SK-N-SH (cell line): ENCODE data around the gene SHE.

Experiments used
- EP300 ChIP-seq, 2 experiments: IDR thresholded peaks; 2 replicates each; pipeline versions ENCODE4 v1.4.0 to v1.6.1; 2012; ENCODE audit warnings: borderline replicate concordance in 1 of 2, low read depth in 1 of 2, low read length in 1 of 2
- JUND ChIP-seq: IDR thresholded peaks from 2 replicates; pipeline ENCODE4 v1.4.0; 2012
- POLR2AphosphoS5 ChIP-seq: IDR thresholded peaks from 2 replicates; pipeline ENCODE4 v1.6.1; 2012; ENCODE audit warnings: low read depth, low read length
- RAD21 ChIP-seq: IDR thresholded peaks from 2 replicates; pipeline ENCODE4 v1.6.1; 2012; ENCODE audit warnings: mild to moderate bottlenecking, low read length
- RFX5 ChIP-seq: IDR thresholded peaks from 2 replicates; pipeline ENCODE4 v1.6.1; 2012; ENCODE audit warnings: mild to moderate bottlenecking, improper control_type of control experiment, low read length
- TAF1 ChIP-seq: IDR thresholded peaks from 2 replicates; pipeline ENCODE4 v1.6.1; 2012; ENCODE audit warnings: low read depth, mild to moderate bottlenecking, low read length, moderate library complexity, borderline replicate concordance
- TEAD4 ChIP-seq: IDR thresholded peaks from 2 replicates; pipeline ENCODE4 v1.4.0; 2012; ENCODE audit warnings: mild to moderate bottlenecking, borderline replicate concordance; ENCODE audit not compliant: insufficient read depth
- YY1 ChIP-seq: IDR thresholded peaks from 2 replicates; pipeline ENCODE4 v1.4.0; 2012; ENCODE audit warnings: low read depth, mild to moderate bottlenecking
- TF ChIP-seq, protein P1 (sequence below): fragments of 200-600 bp; sonication (generic); IDR thresholded peaks from 2 replicates; pipeline ENCODE4 v1.6.1; 2017; ENCODE audit warnings: antibody characterized with exemption, mild to moderate bottlenecking, moderate library complexity
- TF ChIP-seq, protein P2 (sequence below): fragments of 150-350 bp; IDR thresholded peaks from 2 replicates; pipeline ENCODE4 v1.6.1; 2017; ENCODE audit warnings: antibody characterized with exemption, low read length, low read depth, borderline replicate concordance
- TF ChIP-seq, protein P3 (sequence below): IDR thresholded peaks from 2 replicates; pipeline ENCODE4 v1.6.1; 2012; ENCODE audit warnings: mild to moderate bottlenecking, low read depth, low read length, moderate library complexity
- TF ChIP-seq, protein P4 (sequence below): IDR thresholded peaks from 2 replicates; pipeline ENCODE4 v1.4.0; 2012; ENCODE audit warnings: low read depth, borderline replicate concordance

DNA sequence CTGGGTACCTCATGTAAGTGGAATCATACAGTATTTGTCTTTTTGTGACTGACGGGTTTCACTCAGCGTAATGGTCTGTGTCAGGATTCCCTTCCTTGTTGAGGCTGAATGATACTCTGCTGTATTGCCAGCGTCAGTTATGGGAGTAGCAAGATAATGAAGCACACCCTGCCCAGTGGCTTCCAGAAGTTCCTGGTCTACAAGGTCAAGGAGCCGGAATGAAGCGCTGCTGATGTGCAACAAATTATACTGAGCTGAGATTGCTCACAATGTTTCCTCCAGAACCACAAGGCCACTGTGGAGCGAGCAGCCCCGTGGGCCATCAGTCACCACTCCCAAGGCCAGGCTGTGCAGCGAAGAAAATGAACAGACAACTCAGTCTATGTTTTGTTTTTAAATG lies 24.2 kb downstream of the SHE start:
- TF ChIP-seq, protein P1, sequence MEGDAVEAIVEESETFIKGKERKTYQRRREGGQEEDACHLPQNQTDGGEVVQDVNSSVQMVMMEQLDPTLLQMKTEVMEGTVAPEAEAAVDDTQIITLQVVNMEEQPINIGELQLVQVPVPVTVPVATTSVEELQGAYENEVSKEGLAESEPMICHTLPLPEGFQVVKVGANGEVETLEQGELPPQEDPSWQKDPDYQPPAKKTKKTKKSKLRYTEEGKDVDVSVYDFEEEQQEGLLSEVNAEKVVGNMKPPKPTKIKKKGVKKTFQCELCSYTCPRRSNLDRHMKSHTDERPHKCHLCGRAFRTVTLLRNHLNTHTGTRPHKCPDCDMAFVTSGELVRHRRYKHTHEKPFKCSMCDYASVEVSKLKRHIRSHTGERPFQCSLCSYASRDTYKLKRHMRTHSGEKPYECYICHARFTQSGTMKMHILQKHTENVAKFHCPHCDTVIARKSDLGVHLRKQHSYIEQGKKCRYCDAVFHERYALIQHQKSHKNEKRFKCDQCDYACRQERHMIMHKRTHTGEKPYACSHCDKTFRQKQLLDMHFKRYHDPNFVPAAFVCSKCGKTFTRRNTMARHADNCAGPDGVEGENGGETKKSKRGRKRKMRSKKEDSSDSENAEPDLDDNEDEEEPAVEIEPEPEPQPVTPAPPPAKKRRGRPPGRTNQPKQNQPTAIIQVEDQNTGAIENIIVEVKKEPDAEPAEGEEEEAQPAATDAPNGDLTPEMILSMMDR: no peak
- TF ChIP-seq, protein P2, sequence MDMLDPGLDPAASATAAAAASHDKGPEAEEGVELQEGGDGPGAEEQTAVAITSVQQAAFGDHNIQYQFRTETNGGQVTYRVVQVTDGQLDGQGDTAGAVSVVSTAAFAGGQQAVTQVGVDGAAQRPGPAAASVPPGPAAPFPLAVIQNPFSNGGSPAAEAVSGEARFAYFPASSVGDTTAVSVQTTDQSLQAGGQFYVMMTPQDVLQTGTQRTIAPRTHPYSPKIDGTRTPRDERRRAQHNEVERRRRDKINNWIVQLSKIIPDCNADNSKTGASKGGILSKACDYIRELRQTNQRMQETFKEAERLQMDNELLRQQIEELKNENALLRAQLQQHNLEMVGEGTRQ: no peak
- TF ChIP-seq EP300 (IDR thresholded peaks at IDR 0.05; ENCODE audit: borderline replicate concordance in 1 of 2, low read depth in 1 of 2, low read length in 1 of 2) (no peak), YY1 (no peak), TEAD4 (no peak), RAD21 (no peak), POLR2AphosphoS5 (no peak), TAF1 (no peak), JUND (no peak), RFX5 (no peak)
- TF ChIP-seq, protein P3, sequence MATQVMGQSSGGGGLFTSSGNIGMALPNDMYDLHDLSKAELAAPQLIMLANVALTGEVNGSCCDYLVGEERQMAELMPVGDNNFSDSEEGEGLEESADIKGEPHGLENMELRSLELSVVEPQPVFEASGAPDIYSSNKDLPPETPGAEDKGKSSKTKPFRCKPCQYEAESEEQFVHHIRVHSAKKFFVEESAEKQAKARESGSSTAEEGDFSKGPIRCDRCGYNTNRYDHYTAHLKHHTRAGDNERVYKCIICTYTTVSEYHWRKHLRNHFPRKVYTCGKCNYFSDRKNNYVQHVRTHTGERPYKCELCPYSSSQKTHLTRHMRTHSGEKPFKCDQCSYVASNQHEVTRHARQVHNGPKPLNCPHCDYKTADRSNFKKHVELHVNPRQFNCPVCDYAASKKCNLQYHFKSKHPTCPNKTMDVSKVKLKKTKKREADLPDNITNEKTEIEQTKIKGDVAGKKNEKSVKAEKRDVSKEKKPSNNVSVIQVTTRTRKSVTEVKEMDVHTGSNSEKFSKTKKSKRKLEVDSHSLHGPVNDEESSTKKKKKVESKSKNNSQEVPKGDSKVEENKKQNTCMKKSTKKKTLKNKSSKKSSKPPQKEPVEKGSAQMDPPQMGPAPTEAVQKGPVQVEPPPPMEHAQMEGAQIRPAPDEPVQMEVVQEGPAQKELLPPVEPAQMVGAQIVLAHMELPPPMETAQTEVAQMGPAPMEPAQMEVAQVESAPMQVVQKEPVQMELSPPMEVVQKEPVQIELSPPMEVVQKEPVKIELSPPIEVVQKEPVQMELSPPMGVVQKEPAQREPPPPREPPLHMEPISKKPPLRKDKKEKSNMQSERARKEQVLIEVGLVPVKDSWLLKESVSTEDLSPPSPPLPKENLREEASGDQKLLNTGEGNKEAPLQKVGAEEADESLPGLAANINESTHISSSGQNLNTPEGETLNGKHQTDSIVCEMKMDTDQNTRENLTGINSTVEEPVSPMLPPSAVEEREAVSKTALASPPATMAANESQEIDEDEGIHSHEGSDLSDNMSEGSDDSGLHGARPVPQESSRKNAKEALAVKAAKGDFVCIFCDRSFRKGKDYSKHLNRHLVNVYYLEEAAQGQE: no peak
- TF ChIP-seq, protein P4, sequence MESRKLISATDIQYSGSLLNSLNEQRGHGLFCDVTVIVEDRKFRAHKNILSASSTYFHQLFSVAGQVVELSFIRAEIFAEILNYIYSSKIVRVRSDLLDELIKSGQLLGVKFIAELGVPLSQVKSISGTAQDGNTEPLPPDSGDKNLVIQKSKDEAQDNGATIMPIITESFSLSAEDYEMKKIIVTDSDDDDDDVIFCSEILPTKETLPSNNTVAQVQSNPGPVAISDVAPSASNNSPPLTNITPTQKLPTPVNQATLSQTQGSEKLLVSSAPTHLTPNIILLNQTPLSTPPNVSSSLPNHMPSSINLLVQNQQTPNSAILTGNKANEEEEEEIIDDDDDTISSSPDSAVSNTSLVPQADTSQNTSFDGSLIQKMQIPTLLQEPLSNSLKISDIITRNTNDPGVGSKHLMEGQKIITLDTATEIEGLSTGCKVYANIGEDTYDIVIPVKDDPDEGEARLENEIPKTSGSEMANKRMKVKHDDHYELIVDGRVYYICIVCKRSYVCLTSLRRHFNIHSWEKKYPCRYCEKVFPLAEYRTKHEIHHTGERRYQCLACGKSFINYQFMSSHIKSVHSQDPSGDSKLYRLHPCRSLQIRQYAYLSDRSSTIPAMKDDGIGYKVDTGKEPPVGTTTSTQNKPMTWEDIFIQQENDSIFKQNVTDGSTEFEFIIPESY: no peak
